DMS53 (cell line): ENCODE measurements around the gene FUBP3.

Experiments used
- DNase-seq: peaks from one replicate; lab custom pipeline; 2025; lab: John Stamatoyannopoulos, UW

FUBP3 gene

GRCh38 chr9:130662099-130662969 is 83.0 kb downstream of the FUBP3 start:
- DNase-seq = peak; percentile 58

GRCh38 chr9:130662970-130663257 is 83.5 kb downstream of the FUBP3 start:
- peak; percentile 59 for DNase-seq

- DNase-seq = peak; percentile 59
These were observed 84.0 kb downstream of the FUBP3 start for GRCh38 chr9:130663258-130663976.

DNA sequence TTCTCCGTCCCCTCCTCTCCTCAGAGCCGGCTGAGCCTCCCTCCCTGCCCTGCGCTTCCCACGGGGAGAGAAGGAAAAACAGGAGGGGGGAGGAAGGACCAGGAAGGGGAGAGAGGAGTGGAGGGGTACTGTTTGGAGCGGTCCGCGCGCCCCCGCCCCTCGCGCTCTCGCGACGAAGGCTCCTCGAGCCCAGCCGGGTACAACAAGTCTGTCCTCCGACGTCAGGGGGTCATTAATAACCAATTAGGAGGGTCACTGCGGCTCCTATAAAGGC is 84.5 kb downstream of the FUBP3 start:
- no peak for DNase-seq

DNA sequence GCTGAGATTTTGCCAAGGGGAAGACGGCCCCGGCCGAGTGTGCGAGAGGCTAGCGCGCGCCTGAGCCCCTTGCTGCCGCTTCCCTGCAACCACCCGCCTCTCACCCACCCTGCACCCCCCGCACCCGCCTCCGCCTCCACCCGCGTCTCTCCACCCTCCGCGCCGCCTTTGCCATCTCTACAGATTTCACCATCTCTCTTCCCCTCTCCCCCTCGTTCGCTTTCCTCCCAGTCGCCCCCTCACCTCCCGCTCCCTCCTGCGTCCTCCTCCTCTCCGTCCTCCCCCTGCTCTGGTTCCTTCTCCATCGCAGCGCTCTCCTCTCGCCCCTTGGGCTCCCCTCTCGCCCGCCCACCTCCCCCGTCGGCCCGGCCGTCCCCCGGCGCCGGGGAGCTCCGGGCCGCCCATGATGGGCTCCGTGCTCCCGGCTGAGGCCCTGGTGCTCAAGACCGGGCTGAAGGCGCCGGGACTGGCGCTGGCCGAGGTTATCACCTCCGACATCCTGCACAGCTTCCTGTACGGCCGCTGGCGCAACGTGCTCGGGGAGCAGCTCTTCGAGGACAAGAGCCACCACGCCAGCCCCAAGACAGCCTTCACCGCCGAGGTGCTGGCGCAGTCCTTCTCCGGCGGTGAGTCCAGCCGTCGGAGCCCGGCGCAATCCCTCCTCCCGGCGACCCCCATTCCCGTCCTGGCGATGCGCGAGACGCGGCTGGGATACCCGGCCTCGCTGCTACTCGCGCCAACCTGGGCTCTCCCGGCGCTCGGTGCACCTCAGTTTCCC is 85.1 kb downstream of the FUBP3 start, which contains the start of gene PRDM12:
Gene PRDM12, plus strand, starts transcription at position 344 of the 778 bp plus-strand sequence. Its CDS starts 60 bp downstream, at position 404.
- DNase-seq = peak; percentile 64

GRCh38 chr9:130665029-130665430 is 85.7 kb downstream of the FUBP3 start:
- DNase-seq = no peak

DNA sequence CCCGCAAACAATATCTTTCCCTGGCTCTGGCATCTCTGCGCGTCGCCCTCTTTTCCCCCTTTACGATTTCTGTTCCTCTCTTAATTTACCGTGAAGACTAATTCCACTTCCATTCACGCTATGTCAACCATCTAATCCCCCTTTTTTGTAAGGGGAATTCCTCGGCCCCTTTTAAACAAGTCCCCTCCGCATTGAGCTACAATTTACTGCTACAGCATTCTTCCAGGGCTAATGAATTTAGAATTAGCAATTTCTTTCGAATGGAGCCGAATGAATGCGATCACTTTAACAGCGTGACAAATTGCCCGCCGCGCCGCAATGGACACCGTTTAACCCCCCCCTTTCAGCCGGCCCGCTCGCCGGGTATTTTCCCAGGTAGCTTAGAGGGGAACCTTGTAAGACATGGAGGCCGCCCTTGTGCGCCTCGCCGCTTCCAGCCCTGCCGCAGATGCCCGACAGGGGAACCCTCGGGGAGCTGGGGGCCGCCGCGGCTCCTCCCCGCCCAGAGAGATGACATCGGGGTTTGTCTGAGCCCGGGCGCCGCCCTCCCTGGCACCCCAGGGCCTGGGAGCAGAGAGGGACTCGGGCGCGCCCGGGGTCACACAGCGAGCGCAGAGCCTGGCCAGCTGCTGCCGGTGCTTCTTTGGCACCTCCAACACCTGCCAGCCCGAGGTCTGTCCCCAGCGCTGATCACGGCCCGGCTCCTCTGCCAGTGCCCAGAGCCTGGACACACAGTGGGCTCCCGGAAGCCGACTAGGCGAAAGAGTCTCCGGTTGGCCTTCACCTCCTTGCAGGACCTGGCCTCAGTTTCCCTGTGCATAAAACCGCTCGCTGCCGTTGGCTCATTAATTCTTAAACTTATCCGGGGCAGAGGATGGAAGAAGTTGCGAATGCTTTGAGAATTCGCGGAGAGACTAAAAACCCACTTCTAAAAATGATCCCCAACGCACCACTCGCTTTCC is 86.3 kb downstream of the FUBP3 start:
- peak; percentile 51 for DNase-seq

- peak; percentile 32 for DNase-seq
These were observed 87.2 kb downstream of the FUBP3 start for GRCh38 chr9:130666393-130667119.

DNA sequence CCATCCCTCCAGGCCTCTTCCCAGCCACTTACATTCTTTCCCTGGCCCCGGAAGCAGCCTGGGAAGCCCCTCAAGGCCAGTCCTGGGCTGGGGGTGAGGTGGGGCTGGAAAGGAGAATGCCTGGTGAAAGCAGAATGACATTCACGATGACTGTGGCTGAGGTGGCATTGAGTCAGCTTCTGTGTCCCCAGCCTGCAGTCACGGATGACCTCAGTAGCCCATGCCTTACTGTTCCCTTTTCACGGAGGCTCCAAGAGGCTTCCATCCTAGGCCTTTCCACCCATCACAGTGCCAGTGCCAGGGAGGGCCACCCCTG is 87.7 kb downstream of the FUBP3 start:
- DNase-seq = no peak

GRCh38 chr9:130668196-130668595 is 88.8 kb downstream of the FUBP3 start:
- no peak for DNase-seq

DNA sequence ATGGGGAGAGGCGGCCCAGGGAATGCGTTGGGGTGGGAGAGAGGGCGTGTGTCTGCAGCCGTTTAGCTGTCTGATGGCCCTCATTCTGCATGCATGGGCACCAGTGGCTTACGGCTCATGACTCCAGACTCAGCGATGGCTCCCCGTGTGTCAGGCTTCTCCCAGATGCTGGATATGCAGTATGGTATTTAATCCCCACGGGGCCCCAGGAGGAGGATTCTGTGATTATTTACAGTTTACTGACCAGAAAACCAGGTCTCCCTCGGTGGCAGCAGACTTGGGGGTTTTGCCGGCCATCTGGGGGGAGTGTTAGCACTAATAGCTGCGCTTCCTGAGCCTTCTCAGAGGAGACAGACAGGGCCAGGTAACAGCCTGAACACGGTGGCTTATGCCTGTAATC is 89.3 kb downstream of the FUBP3 start:
- DNase-seq = no peak

- no peak for DNase-seq
These were observed 90.6 kb downstream of the FUBP3 start for GRCh38 chr9:130669965-130670364.

GRCh38 chr9:130670644-130671043 is 91.3 kb downstream of the FUBP3 start:
- no peak for DNase-seq

- DNase-seq = peak; percentile 20
These were observed 93.1 kb downstream of the FUBP3 start for GRCh38 chr9:130672466-130672865.

- DNase-seq = no peak
These were observed 93.7 kb downstream of the FUBP3 start for GRCh38 chr9:130672933-130673615.

DNA sequence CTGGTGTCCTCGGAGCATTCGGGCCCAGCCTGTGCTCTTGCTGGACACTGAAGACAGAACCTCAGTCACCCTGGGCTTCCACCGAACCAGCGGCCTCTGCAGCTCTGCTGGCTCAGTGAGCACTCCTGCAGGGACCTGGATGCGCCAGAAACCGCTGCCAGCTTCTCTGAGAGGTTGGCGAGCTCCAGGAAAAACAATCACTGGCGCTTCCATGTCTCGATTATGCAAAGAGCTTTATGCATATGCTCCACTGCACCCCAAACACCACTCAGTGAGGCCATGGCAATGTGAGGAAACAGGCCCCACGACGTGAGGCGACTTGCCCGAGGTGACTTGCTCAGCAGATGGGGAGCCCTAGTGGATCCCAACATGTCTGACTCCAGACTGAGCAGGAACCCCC is 96.0 kb downstream of the FUBP3 start:
- DNase-seq = no peak

GRCh38 chr9:130677252-130677651 is 97.9 kb downstream of the FUBP3 start:
- DNase-seq = no peak

GRCh38 chr9:130680836-130681768 is 101.7 kb downstream of the FUBP3 start:
- DNase-seq = peak; percentile 98

GRCh38 chr9:130681769-130682420 is 102.5 kb downstream of the FUBP3 start:
- peak; percentile 86 for DNase-seq
